H9 (cell line): Measurements from ENCODE around the gene BCAR1. TPM values are rescaled to one million over a fixed set of nuclear protein-coding genes. Genes with fewer than 3 reads are reported as not detected.

Experiments
- DNase-seq: peaks from one replicate; pipeline ENCODE4 v3.0.0-alpha.2; 2017
- H2AFZ ChIP-seq: one replicate; pipeline ENCODE4 v1.6.1; 2013; ENCODE audit warnings: mild to moderate bottlenecking, low read length, control low read depth, moderate library complexity
- H2AK5ac ChIP-seq: 2 replicates; pipeline ENCODE4 v1.6.1; 2013; ENCODE audit warnings: low read length, control low read depth, mixed read lengths; ENCODE audit not compliant: insufficient read length
- H2BK120ac ChIP-seq: one replicate; pipeline ENCODE4 v1.6.1; 2013; ENCODE audit warnings: low read depth, mild to moderate bottlenecking, low read length, control low read depth, inconsistent platforms; ENCODE audit not compliant: poor library complexity, severe bottlenecking
- H2BK12ac ChIP-seq: 2 replicates; pipeline ENCODE4 v1.6.1; 2013; ENCODE audit warnings: low read length, control low read depth, mixed read lengths, low read depth; ENCODE audit not compliant: insufficient read length
- H2BK15ac ChIP-seq: 2 replicates; pipeline ENCODE4 v1.6.1; 2013; ENCODE audit warnings: low read depth, low read length, control low read depth
- H2BK20ac ChIP-seq: one replicate; pipeline ENCODE4 v1.6.1; 2013; ENCODE audit warnings: low read depth, mild to moderate bottlenecking, low read length, control low read depth, inconsistent platforms; ENCODE audit not compliant: poor library complexity, severe bottlenecking
- H2BK5ac ChIP-seq: 2 replicates; pipeline ENCODE4 v1.6.1; 2013; ENCODE audit warnings: low read length, control low read depth, mixed read lengths; ENCODE audit not compliant: insufficient read length
- H3K14ac ChIP-seq: 2 replicates; pipeline ENCODE4 v1.6.1; 2013; ENCODE audit warnings: low read length, control low read depth; ENCODE audit not compliant: insufficient read depth
- H3K18ac ChIP-seq: 2 replicates; pipeline ENCODE4 v1.6.1; 2013; ENCODE audit warnings: low read depth, mild to moderate bottlenecking, mixed read lengths, low read length, control low read depth; ENCODE audit not compliant: insufficient read length
- H3K23ac ChIP-seq: 2 replicates; pipeline ENCODE4 v1.6.1; 2013; ENCODE audit warnings: low read length, control low read depth, mixed read lengths, low read depth; ENCODE audit not compliant: insufficient read length
- H3K23me2 ChIP-seq: 2 replicates; pipeline ENCODE4 v1.6.1; 2013; ENCODE audit warnings: low read depth, mild to moderate bottlenecking, mixed read lengths, low read length, control low read depth; ENCODE audit not compliant: insufficient read length, poor library complexity, severe bottlenecking
- H3K27ac ChIP-seq: 2 replicates; pipeline ENCODE4 v1.5.1; 2013; ENCODE audit warnings: low read length, control low read depth, mixed read lengths, low read depth; ENCODE audit not compliant: insufficient read length
- H3K27me3 ChIP-seq: 2 replicates; pipeline ENCODE4 v1.6.1; 2013; ENCODE audit warnings: low read length, control low read depth, inconsistent platforms; ENCODE audit not compliant: insufficient read depth
- H3K4ac ChIP-seq: 2 replicates; pipeline ENCODE4 v1.6.1; 2013; ENCODE audit warnings: low read depth, mild to moderate bottlenecking, control low read depth, inconsistent platforms, low read length, moderate library complexity
- H3K4me1 ChIP-seq: 2 replicates; pipeline ENCODE4 v1.6.1; 2013; ENCODE audit warnings: low read length, control low read depth, inconsistent platforms; ENCODE audit not compliant: insufficient read depth
- H3K4me2 ChIP-seq: 2 replicates; pipeline ENCODE4 v1.6.1; 2013; ENCODE audit warnings: low read length, control low read depth, mixed read lengths; ENCODE audit not compliant: insufficient read length, insufficient read depth
- H3K56ac ChIP-seq: 2 replicates; pipeline ENCODE4 v1.6.1; 2013; ENCODE audit warnings: low read depth, mild to moderate bottlenecking, mixed read lengths, low read length, control low read depth; ENCODE audit not compliant: insufficient read length
- H3K79me1 ChIP-seq: 2 replicates; pipeline ENCODE4 v1.6.1; 2013; ENCODE audit warnings: low read depth, mild to moderate bottlenecking, moderate library complexity, low read length, control low read depth, inconsistent platforms; ENCODE audit not compliant: insufficient read depth, poor library complexity, severe bottlenecking
- H3K79me2 ChIP-seq: 2 replicates; pipeline ENCODE4 v1.6.1; 2013; ENCODE audit warnings: low read length, control low read depth, inconsistent platforms; ENCODE audit not compliant: insufficient read depth
- H3K9ac ChIP-seq: 2 replicates; pipeline ENCODE4 v1.6.1; 2013; ENCODE audit warnings: low read length, control low read depth, mixed read lengths; ENCODE audit not compliant: insufficient read length; ENCODE audit errors: extremely low read depth
- H3K9me3 ChIP-seq: one replicate; pipeline ENCODE4 v1.6.1; 2013; ENCODE audit warnings: low read depth, low read length, inconsistent platforms; ENCODE audit not compliant: control insufficient read depth
- H3T11ph ChIP-seq: one replicate; pipeline ENCODE4 v1.6.1; 2013; ENCODE audit warnings: mild to moderate bottlenecking, low read length, control low read depth, inconsistent platforms
- H4K20me1 ChIP-seq: one replicate; pipeline ENCODE4 v1.6.1; 2013; ENCODE audit not compliant: control insufficient read depth, insufficient read length, insufficient read depth
- H4K5ac ChIP-seq: 2 replicates; pipeline ENCODE4 v1.6.1; 2013; ENCODE audit warnings: low read depth, mild to moderate bottlenecking, mixed read lengths, low read length, control low read depth; ENCODE audit not compliant: insufficient read length
- H4K8ac ChIP-seq: replicated peaks from 2 replicates; pipeline ENCODE4 v1.6.1; 2013; ENCODE audit warnings: low read length, control low read depth, mixed read lengths, low read depth; ENCODE audit not compliant: insufficient read length
- H4K91ac ChIP-seq: 2 replicates; pipeline ENCODE4 v1.6.1; 2013; ENCODE audit warnings: low read depth, mild to moderate bottlenecking, moderate library complexity, mixed read lengths, low read length, control low read depth; ENCODE audit not compliant: insufficient read length
- H3K27ac Mint-ChIP-seq, 3 experiments: 2 replicates in 2 of 3; 3 replicates in 1 of 3; pipeline ENCODE4 v1.8.0; 2020 to 2021; ENCODE audit warnings: mixed read lengths in 3 of 3, mild to moderate bottlenecking in 1 of 3, moderate library complexity in 1 of 3
- H3K27me3 Mint-ChIP-seq: 2 replicates; pipeline ENCODE4 v1.8.0; 2021; ENCODE audit warnings: low read depth, mild to moderate bottlenecking, moderate library complexity, mixed read lengths
- H3K36me3 Mint-ChIP-seq, 3 experiments: 2 replicates in 2 of 3; 3 replicates in 1 of 3; pipeline ENCODE4 v1.8.0; 2020 to 2021; ENCODE audit warnings: low read depth in 3 of 3, mixed read lengths in 3 of 3; ENCODE audit not compliant: insufficient read depth in 1 of 3
- H3K4me1 Mint-ChIP-seq, 2 experiments: 2 replicates each; pipeline ENCODE4 v1.8.0; 2020; ENCODE audit warnings: mixed read lengths in 2 of 2
- H3K4me3 Mint-ChIP-seq, 2 experiments: 2 replicates in 1 of 2; 3 replicates in 1 of 2; pipeline ENCODE4 v1.8.0; 2020 to 2021; ENCODE audit warnings: mild to moderate bottlenecking in 2 of 2, mixed read lengths in 2 of 2, moderate library complexity in 1 of 2
- H3K9me3 Mint-ChIP-seq, 2 experiments: 2 replicates in 1 of 2; 3 replicates in 1 of 2; pipeline ENCODE4 v1.8.0; 2020; ENCODE audit warnings: mild to moderate bottlenecking in 2 of 2, mixed read lengths in 2 of 2, moderate library complexity in 1 of 2
- CTCF ChIP-seq: fragments of 200-600 bp; sonication (generic); conservative IDR thresholded peaks from 3 replicates; pipeline ENCODE4 v1.8.0; 2021; ENCODE audit warnings: antibody characterized with exemption, mild to moderate bottlenecking
- WGBS: extraction: QIAGEN DNeasy Blood & Tissue Kit; methylation state at CpG from one replicate; pipeline ENCODE4 v1.1.7; 2013; ENCODE audit warnings: missing lambda C conversion rate, low lambda C conversion rate, mixed read lengths; ENCODE audit not compliant: insufficient read length; ENCODE audit errors: extremely low coverage; 5-methylcytosine and 5-hydroxymethylcytosine counted together
- total RNA-seq: library from RNA; stranded (reverse); gene quantifications from 2 replicates; pipeline ENCODE4 v1.2.1, GENCODE V29; 2021

The BCAR1 gene
- total RNA-seq, 1 experiment from 2014 or later: 97.1 TPM

- Histone ChIP-seq H2BK15ac (no peak overlapping the region), H3K56ac (no peak overlapping the region), H3K4me2 (no peak overlapping the region), H2AK5ac (no peak overlapping the region), H2BK20ac (no peak overlapping the region), H3T11ph (no peak overlapping the region), H3K4me1 (no peaks in the 10 kb centered on the region), H4K20me1 (no peaks in the 10 kb centered on the region), H3K9me3 (no peaks in the 10 kb centered on the region), H3K27me3 (no peaks in the 10 kb centered on the region), H3K79me2 (no peaks in the 10 kb centered on the region), H3K9ac (no peak overlapping the region), H4K8ac (no peak overlapping the region), H3K14ac (no peak overlapping the region), H4K5ac (no peak overlapping the region), H3K79me1 (no peaks in the 10 kb centered on the region), H3K23ac (no peak overlapping the region), H2AFZ (no peak overlapping the region), H2BK5ac (no peak overlapping the region), H3K4ac (no peak overlapping the region), H3K18ac (no peak overlapping the region), H3K23me2 (no peaks in the 10 kb centered on the region), H2BK120ac (no peak overlapping the region), H4K91ac (no peak overlapping the region), H2BK12ac (no peak overlapping the region), H3K27ac (no peak overlapping the region)
- no peak for DNase-seq
- H3K27me3 Mint-ChIP-seq: peaks cover 6% of the 10 kb centered on the region
- H3K27ac Mint-ChIP-seq: no peak overlapping the region
- H3K4me1 Mint-ChIP-seq: peaks cover 3 to 16% of the 10 kb centered on the region in 2 experiments
- WGBS: no CpG with 5 or more reads among the region's 13 CpGs
- TF ChIP-seq CTCF: no peak
- no peaks in the 10 kb centered on the region for H3K36me3 Mint-ChIP-seq
- H3K4me3 Mint-ChIP-seq: no peak overlapping the region
- no peaks in the 10 kb centered on the region for H3K9me3 Mint-ChIP-seq
Measured at GRCh38 chr16:75202069-75202590, 49.3 kb downstream of the BCAR1 start.
